AG04450 (cell line): ENCODE data around the gene HINT3. TPM values are rescaled to one million over a fixed set of nuclear protein-coding genes. Genes with fewer than 3 reads are reported as not detected.
"Not testable (repeated sequence)": the region's sequence is repeated elsewhere in the genome, so short reads cannot be mapped to it uniquely, and the experiment has no call there.

ENCODE experiments used
- CTCF ChIA-PET: fragments of 300-600, 350-600 bp; formaldehyde crosslinking; extraction: SDS; loops from one replicate; lab custom pipeline; 2022; ENCODE audit warnings: antibody characterized with exemption, inconsistent platforms; lab: Charles Lee
- POLR2A ChIA-PET: fragments of 350-600 bp; formaldehyde crosslinking; extraction: SDS; loops from one replicate; lab custom pipeline; 2021; ENCODE audit warnings: antibody characterized with exemption, inconsistent platforms; lab: Yijun Ruan, JAX
- DNase-seq: peaks from one replicate; pipeline ENCODE4 v3.0.0-alpha.2; 2011; ENCODE audit warnings: low read depth, low spot score
- H3K27ac ChIP-seq: one replicate; pipeline ENCODE4 v1.5.1; 2012; ENCODE audit warnings: low read depth, low read length, control low read depth
- H3K27me3 ChIP-seq: one replicate; pipeline ENCODE4 v1.6.0; 2012; ENCODE audit warnings: low read length; ENCODE audit not compliant: control insufficient read depth, insufficient read depth
- H3K4me3 ChIP-seq: 2 replicates; pipeline ENCODE4 v1.5.1; 2011; ENCODE audit warnings: mild to moderate bottlenecking, low read depth, low read length, control low read depth
- H3K9me3 ChIP-seq: 2 replicates; pipeline ENCODE4 v1.5.1; 2012; ENCODE audit warnings: low read length; ENCODE audit not compliant: control insufficient read depth, insufficient read depth
- polyA plus RNA-seq: library from polyadenylated mRNA; depleted of rRNA; stranded (reverse); fragments of >200 nt; gene quantifications from 2 replicates; pipeline ENCODE4 v1.2.3, GENCODE V29; 2011
- TF ChIP-seq, protein P1 (sequence below): IDR thresholded peaks from 2 replicates; pipeline ENCODE4 v1.5.1; 2011; ENCODE audit warnings: low read depth, low read length, control low read depth, inconsistent platforms

The HINT3 gene
- polyA plus RNA-seq, 1 experiment: 4.0 TPM

DNA sequence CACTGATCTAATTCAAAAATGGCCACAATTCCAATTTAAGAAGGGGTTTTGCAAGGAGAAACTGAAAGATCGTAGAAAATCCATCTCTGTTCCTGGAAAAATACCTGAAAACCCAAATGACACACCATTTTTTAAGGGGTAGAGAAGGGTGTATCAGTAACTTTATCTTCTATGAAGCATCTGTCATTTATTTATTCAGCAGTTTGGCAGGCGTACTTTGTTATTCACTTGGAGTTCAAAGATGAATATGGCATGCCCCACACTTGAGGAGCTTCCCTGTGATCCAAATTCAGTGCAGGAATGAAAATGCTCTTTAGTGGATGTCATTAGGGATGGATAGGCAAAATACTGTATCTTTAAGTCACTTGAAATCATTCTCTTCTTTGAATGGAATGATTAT, 7.2 kb downstream of the HINT3 start:
- DNase-seq: no peak
- H3K4me3 ChIP-seq: no peak overlapping the region
- TF ChIP-seq, protein P1, sequence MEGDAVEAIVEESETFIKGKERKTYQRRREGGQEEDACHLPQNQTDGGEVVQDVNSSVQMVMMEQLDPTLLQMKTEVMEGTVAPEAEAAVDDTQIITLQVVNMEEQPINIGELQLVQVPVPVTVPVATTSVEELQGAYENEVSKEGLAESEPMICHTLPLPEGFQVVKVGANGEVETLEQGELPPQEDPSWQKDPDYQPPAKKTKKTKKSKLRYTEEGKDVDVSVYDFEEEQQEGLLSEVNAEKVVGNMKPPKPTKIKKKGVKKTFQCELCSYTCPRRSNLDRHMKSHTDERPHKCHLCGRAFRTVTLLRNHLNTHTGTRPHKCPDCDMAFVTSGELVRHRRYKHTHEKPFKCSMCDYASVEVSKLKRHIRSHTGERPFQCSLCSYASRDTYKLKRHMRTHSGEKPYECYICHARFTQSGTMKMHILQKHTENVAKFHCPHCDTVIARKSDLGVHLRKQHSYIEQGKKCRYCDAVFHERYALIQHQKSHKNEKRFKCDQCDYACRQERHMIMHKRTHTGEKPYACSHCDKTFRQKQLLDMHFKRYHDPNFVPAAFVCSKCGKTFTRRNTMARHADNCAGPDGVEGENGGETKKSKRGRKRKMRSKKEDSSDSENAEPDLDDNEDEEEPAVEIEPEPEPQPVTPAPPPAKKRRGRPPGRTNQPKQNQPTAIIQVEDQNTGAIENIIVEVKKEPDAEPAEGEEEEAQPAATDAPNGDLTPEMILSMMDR: no peak
- CTCF ChIA-PET: interaction anchor here (2.8 to 3.4 kb wide), 2 partner anchors 8 to 10 kb away, joined by 14 to 28 read pairs; partner anchors contain the start of gene HINT3
- POLR2A ChIA-PET: no interaction called here
- H3K27me3 ChIP-seq: no peaks in the 10 kb centered on the region
- no peak overlapping the region for H3K27ac ChIP-seq
- H3K9me3 ChIP-seq: no peaks in the 10 kb centered on the region

DNA sequence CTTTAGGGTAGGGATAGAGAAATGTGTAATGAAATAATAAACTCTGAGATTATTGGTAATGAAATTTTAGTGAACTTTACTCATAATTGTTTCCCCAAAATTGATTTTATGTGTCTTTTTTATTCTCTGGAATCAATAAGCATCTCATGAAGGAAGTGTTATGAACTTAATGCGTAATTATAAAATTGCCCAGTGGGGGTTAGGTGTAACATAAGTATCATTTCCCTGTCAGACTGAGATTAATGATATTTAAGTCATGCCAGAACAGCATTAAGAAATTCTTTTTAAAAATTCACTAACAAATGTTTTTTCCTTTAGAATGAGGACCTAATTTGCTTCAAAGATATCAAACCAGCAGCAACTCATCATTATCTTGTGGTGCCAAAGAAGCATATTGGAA, 10.0 kb downstream of the HINT3 start:
- Histone ChIP-seq H3K27me3 (no peaks in the 10 kb centered on the region), H3K27ac (no peak overlapping the region), H3K4me3 (no peak overlapping the region), H3K9me3 (no peaks in the 10 kb centered on the region)
- TF ChIP-seq, protein P1: no peak
- DNase-seq: no peak
- ChIA-PET CTCF (interaction anchor here (1.1 to 2.8 kb wide), 3 partner anchors 9 to 108 kb away, joined by 4 to 14 read pairs (median 11); partner anchors contain the start of gene HINT3), POLR2A (no interaction called here)

- ChIA-PET POLR2A (no interaction called here), CTCF (interaction anchor here (1.4 kb wide), 1 partner anchor 12 kb away, joined by 7 read pairs; the partner anchor contains the start of gene HINT3)
- DNase-seq: no peak
- H3K27me3 ChIP-seq: no peaks in the 10 kb centered on the region
- TF ChIP-seq, protein P1: no peak
- H3K9me3 ChIP-seq: no peaks in the 10 kb centered on the region
- no peak overlapping the region for H3K4me3 ChIP-seq
- H3K27ac ChIP-seq: no peak overlapping the region
These were observed 11.9 kb downstream of the HINT3 start for GRCh38 chr6:125968493-125968892.

DNA sequence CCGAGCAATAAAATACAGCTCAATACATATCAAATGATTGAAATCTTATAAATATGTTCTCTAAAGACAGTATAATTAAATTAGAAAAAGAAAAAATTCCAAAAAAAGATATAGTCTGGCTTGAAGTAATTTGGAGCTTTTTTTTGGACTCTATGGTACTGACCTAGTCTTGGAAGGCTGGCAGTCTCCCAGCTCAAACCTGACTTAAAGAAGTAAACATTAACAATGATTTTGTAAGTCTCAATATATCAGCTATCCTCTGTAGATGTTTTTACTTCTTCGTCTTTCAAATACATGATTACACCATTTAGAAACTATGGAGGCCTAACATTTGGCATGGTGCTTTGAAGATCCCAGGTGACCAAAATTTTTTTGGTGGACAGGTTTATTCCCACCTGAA, 14.2 kb downstream of the HINT3 start:
- Histone ChIP-seq H3K9me3 (no peaks in the 10 kb centered on the region), H3K4me3 (no peak overlapping the region), H3K27ac (no peak overlapping the region), H3K27me3 (no peaks in the 10 kb centered on the region)
- DNase-seq: no peak
- CTCF ChIA-PET: interaction anchor here (0.6 to 3.0 kb wide), 8 partner anchors 14 to 217 kb away, joined by 3 to 31 read pairs (median 4); partner anchors contain the start of gene HINT3
- POLR2A ChIA-PET: no interaction called here
- TF ChIP-seq, protein P1: no peak

DNA sequence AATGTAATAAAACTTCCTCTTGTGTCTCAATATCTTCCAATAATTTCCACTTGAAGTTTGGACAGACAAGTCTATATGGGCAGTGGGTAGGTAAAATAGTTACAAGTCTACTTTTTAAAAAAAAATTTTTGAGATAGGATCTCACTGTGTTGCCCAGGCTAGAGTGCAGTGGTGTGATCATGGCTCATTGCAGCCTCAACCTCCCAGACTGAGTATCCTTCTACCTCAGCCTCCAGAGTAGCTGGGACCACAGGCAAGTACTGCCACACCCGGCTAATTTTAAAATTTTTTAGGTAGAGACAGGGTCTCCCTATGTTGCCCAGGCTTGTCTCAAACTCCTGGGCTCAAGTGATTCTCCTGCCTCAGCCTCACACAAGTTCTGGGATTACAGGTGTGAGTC, 15.9 kb downstream of the HINT3 start:
- CTCF ChIA-PET: interaction anchor here (2.5 to 4.4 kb wide), 4 partner anchors 13 to 181 kb away, joined by 13 to 82 read pairs (median 56); partner anchors contain the start of genes NCOA7 and TRMT11
- H3K27ac ChIP-seq, H3K4me3 ChIP-seq, DNase-seq, H3K27me3 ChIP-seq, POLR2A ChIA-PET, H3K9me3 ChIP-seq: not testable (repeated sequence)
